ENCODE measurements around the gene ASIC1. TPM values are rescaled to one million over a fixed set of nuclear protein-coding genes. Genes with fewer than 3 reads are reported as not detected.

ASIC1 gene
- total and polyA plus RNA-seq, 7 donors, result 1.3 to 6.9 (median 4.2) TPM; not detected in 1

DNA sequence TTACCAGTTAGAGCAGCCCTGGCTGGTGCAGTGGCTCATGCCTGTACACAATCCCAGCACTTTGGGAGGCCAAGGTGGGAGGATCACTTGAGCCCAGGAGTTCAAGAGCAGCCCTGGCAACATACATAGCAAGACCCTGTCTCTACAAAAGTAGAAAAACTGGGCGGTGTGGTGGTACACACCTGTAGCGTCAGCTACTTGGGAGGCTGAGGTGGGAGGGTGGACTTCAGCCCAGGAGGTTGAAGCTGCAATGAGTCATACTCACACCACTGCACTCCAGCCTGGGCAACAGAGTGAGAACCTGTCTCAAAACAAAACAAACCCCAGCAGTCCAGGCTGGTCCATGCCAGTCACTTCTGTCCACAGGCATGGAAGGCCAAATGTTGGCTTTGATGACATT lies 62.0 kb downstream of the ASIC1 start:
- peaks cover 0 to 51% (median 20%) of the 10 kb centered on the region in 4 donors for H3K36me3 ChIP-seq
- no peak overlapping the region for H3K4me3 ChIP-seq
- intact Hi-C loops (cut with DNase I), result no loop called here
- WGBS, 2 donors, result 94 to 100% methylated on average over 2 of the region's 2 CpGs
- no peak overlapping the region for H3K27ac ChIP-seq
- TF ChIP-seq CTCF (IDR thresholded peaks at IDR 0.05) (no peak), EP300 (IDR thresholded peaks at IDR 0.05) (no peak), POLR2A (IDR thresholded peaks at IDR 0.05) (no peak), POLR2AphosphoS5 (IDR thresholded peaks at IDR 0.05) (no peak)
- peaks cover 0 to 24% (median 13%) of the 10 kb centered on the region in 4 donors for H3K4me1 ChIP-seq
- DNase-seq, result peak; percentile 46
- H3K9me3 ChIP-seq, result no peaks in the 10 kb centered on the region
- H3K27me3 ChIP-seq, result no peaks in the 10 kb centered on the region

DNA sequence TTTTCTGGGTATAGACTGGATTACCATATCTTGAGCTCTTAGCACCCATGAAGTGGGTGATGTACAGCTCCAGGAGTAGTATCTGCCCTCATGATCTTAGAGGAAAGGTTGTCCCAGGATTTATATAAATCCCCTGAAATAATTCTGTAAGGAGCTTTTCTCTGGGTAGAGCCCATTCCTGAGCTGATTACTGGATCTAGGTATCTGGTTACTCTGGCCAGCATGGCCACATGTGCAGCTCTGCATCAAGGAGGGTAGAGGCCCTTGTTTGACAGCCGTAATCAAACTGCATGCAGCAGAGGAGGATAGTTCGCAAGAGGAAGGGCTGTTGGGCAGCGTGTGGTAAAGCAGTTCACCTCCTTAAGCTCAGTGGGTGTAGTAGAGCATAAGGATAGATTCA lies 63.1 kb downstream of the ASIC1 start:
- TF ChIP-seq CTCF (IDR thresholded peaks at IDR 0.05) (no peak), POLR2A (IDR thresholded peaks at IDR 0.05) (no peak), EP300 (IDR thresholded peaks at IDR 0.05) (no peak), POLR2AphosphoS5 (IDR thresholded peaks at IDR 0.05) (no peak)
- DNase-seq, result no peak
- intact Hi-C loops (cut with DNase I), result no loop called here
- peaks cover 0 to 23% (median 12%) of the 10 kb centered on the region in 4 donors for H3K4me1 ChIP-seq
- 78 to 91% methylated on average over 3 of the region's 3 CpGs for WGBS, 2 donors
- peaks cover 0 to 62% (median 20%) of the 10 kb centered on the region in 4 donors for H3K36me3 ChIP-seq
- no peak overlapping the region for H3K4me3 ChIP-seq
- no peak overlapping the region for H3K27ac ChIP-seq
- H3K9me3 ChIP-seq, result no peaks in the 10 kb centered on the region
- H3K27me3 ChIP-seq, result no peaks in the 10 kb centered on the region

- no peak overlapping the region for H3K4me3 ChIP-seq
- H3K36me3 ChIP-seq, result peaks cover 0 to 67% (median 18%) of the 10 kb centered on the region in 4 donors
- peaks cover 0 to 23% (median 12%) of the 10 kb centered on the region in 4 donors for H3K4me1 ChIP-seq
- peak; percentile 37 for DNase-seq
- H3K9me3 ChIP-seq, result no peaks in the 10 kb centered on the region
- no peak overlapping the region for H3K27ac ChIP-seq
- H3K27me3 ChIP-seq, result no peaks in the 10 kb centered on the region
- no peak for TF ChIP-seq CTCF (IDR thresholded peaks at IDR 0.05)
- no peak for TF ChIP-seq POLR2A (IDR thresholded peaks at IDR 0.05)
- no peak for TF ChIP-seq POLR2AphosphoS5 (IDR thresholded peaks at IDR 0.05)
- TF ChIP-seq EP300 (IDR thresholded peaks at IDR 0.05), result no peak
- WGBS, 2 donors, result 35 to 85% methylated on average over 3 of the region's 3 CpGs
- intact Hi-C loops (cut with DNase I), result no loop called here
Measured at GRCh38 chr12:50120953-50121352, 63.6 kb downstream of the ASIC1 start.

- H3K9me3 ChIP-seq, result no peaks in the 10 kb centered on the region
- 55 to 94% methylated on average over 5 of the region's 5 CpGs for WGBS, 2 donors
- no peak overlapping the region for H3K27ac ChIP-seq
- H3K4me1 ChIP-seq, result peaks cover 0 to 18% (median 11%) of the 10 kb centered on the region in 4 donors
- peak; percentile 19 for DNase-seq
- peaks cover 5 to 74% (median 16%) of the 10 kb centered on the region in 4 donors for H3K36me3 ChIP-seq
- H3K4me3 ChIP-seq, result no peak overlapping the region
- no peaks in the 10 kb centered on the region for H3K27me3 ChIP-seq
- TF ChIP-seq POLR2A (IDR thresholded peaks at IDR 0.05), result no peak
- TF ChIP-seq EP300 (IDR thresholded peaks at IDR 0.05), result no peak
- TF ChIP-seq POLR2AphosphoS5 (IDR thresholded peaks at IDR 0.05), result no peak
- TF ChIP-seq CTCF (IDR thresholded peaks at IDR 0.05), result no peak
- intact Hi-C loops (cut with DNase I), result no loop called here
Measured at GRCh38 chr12:50121641-50122040, 64.2 kb downstream of the ASIC1 start.

DNA sequence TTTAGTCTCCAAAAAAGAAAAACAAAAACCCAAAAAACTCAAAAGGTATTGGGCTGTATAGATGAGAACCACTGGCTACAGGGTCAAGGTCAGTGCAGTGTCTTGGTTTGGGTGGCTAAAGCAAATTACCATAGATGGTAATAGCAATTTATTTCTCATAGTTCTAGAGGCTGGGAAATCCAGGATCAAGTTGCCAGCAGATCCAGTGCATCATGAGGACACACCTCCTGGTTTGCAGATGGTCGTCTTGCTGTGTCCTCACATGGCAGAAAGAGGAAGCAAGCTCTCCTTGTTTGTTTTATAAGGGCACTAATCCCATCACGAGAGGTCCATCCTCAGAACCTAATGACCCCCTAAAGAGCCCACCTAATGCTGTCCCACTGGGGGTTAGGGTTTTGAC lies 65.8 kb downstream of the ASIC1 start:
- no peak for TF ChIP-seq EP300 (IDR thresholded peaks at IDR 0.05)
- no peak for TF ChIP-seq POLR2A (IDR thresholded peaks at IDR 0.05)
- TF ChIP-seq CTCF (IDR thresholded peaks at IDR 0.05), result no peak
- TF ChIP-seq POLR2AphosphoS5 (IDR thresholded peaks at IDR 0.05), result no peak
- 64 to 76% methylated on average over 2 of the region's 2 CpGs for WGBS, 2 donors

More for the DNA sequence above, 65.8 kb downstream of the ASIC1 start:
- H3K4me3 ChIP-seq, result no peak overlapping the region
- DNase-seq, result no peak
- no peaks in the 10 kb centered on the region for H3K27me3 ChIP-seq
- H3K36me3 ChIP-seq, result peaks cover 16 to 89% (median 20%) of the 10 kb centered on the region in 4 donors
- peaks cover 0 to 2% (median 0%) of the 10 kb centered on the region in 4 donors for H3K4me1 ChIP-seq
- no peaks in the 10 kb centered on the region for H3K9me3 ChIP-seq
- no peak overlapping the region for H3K27ac ChIP-seq
- intact Hi-C loops (cut with DNase I), result no loop called here
